GM21360 (cell line): ENCODE data around the gene METTL5.
"Not testable (repeated sequence)": the region's sequence is repeated elsewhere in the genome, so short reads cannot be mapped to it uniquely, and the experiment has no call there.

ENCODE experiments used
- ATAC-seq: cut with Tn5 transposase; IDR thresholded peaks from one replicate; pipeline ENCODE4 v1.9.1; 2021; ENCODE audit warnings: mild to moderate bottlenecking, moderate library complexity; ENCODE audit not compliant: unreplicated experiment

METTL5 gene

DNA sequence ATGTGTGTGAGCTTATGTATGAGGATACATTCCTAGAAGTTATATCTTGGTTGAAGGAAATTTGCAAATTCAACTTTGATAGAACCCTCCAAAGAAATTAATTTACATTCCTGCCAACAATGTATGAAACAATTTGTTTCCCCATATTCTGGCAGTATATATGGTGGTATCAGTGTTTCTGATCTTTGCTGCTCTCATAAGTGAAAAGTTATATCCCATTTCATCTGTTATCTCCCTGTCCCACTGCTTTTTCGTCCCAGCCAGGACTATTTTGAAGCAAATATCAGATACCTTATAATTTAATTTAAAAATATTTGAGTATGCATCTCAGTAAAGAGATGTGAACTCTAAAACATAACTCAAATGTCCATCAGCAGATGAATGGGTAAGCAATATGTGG lies 9.7 kb upstream of the METTL5 start:
- ATAC-seq, result no peak

DNA sequence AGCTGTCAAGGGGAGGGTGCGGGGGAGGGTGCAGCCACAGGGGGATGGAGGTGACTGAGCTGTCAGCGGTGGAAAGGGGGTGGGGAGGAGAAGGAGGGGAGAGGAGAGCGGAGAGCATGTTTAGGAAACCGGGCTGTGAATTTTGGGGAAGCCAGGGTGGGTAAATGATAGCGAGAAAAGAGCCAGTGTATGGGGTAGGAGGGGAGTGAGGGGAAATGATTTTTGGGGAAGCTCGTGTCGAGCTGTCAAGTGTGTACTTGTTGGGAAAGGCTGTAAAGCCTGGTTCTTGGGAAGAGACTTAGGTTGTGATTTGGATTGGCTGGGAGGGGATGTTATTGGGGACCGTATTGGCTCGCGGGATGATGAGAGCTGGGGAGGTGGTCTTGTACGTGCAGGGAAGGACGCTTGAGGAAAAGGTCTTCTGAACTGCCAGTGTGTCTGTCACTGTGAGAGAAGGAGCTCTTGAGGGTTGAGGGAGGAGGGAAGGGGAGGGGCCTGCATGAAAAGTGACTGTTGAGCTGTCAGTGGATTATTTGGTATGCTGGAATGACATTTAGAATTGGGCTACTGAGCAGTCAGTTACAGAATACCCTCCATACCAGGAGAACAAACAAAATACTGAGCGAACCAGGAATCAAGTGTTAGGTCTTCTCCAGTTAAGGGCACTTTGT lies 3.6 kb upstream of the METTL5 start:
- ATAC-seq, result peak; percentile 34

DNA sequence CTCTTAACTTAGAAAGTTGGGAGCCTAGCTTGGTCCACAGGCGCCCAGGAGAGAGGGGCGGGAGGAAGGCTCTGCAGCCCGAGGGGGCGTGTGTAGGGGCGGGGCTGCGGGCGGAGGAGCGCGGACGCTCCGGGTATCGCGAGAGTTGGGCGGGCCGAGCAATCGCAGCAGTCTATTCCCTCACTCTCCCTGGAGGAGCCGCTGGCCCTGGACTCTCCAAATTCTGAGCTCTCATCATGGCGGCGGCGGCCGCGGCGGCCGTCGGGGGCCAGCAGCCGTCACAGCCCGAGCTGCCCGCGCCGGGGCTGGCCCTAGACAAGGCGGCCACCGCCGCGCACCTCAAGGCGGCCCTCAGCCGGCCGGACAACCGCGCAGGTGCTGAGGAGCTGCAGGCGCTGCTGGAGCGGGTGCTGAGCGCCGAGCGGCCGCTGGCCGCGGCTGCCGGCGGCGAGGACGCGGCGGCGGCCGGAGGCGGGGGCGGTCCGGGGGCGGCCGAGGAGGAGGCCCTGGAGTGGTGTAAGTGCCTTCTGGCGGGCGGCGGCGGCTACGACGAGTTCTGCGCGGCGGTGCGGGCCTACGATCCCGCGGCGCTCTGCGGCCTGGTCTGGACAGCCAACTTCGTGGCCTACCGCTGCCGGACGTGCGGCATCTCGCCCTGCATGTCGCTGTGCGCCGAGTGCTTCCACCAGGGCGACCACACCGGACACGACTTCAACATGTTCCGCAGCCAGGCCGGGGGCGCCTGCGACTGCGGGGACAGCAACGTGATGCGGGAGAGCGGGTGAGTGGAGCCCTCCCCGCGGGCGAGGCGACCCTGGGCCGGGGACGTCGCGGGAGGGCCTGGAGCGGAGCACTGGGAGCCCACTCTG lies 2.8 kb upstream of the METTL5 start, which contains the start of gene UBR3:
UBR3 (plus strand) TSS at position 183 of the 869 bp plus-strand sequence; CDS start at position 237, 54 bp downstream.
- ATAC-seq, result peak; percentile 79

DNA sequence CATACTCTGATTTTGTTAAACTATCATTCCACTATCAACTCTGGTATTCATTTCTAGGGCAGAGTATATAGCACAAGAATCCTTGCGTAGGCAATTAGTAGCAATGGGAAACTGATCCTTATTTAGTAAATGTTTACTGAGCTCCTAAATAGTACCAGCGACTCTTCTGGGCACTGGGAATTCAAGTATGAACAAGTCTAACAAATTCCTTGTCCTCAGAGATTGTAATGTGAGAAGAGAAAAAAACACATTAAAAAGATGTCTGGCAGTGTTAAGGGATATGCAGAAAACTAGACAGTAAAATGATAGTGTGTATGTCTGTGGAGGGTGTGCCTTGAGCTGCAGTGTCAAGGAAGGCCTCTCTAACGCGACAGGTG lies 721 bp downstream of the METTL5 start:
- peak; percentile 0 for ATAC-seq

DNA sequence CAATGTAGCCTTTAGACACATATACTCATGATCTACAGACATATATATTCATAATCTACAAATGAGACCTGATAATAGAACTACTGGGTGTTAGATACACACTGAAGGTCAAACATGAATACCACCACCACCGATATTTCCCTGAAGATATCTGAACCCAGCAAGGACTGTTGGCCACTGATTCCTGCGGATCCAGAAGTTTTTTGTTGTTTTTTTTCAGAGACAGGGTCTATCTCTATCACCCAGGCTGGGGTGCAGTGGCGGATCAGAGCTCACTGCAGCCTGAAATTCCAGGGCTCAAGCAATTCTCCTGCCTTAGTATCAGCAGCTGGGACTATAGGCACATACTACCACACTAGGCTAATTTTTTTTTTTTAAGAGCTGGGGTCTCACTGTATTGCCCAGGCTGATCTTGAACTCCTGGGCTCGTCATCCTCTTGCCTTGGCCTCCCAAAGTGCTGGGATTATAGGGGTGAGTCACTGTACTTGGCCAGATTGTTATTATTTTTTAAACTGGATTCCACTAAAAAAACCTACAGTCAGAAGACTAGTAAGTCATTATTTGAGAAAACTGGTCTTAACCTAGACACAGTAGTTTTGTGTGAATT lies 1.8 kb downstream of the METTL5 start:
- no peak for ATAC-seq

DNA sequence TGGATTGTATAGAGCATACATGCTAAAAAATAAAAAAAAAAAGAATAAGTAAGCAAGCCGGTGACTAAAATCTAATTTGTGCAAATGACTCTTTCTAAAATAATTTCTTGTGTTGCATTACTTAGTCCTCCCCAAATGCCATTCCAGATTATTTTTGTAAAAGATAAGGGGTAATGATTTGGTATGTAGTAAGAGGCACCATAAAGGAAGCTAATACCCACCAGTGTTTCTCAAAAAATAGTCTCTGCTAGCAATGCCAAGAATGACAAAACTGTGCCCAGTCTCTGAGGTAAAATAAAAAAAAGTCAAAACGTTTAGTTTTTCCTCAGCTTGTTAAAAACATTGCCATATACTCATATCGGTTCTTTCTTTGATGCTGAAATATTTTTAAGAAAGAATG lies 2.7 kb downstream of the METTL5 start:
- no peak for ATAC-seq

DNA sequence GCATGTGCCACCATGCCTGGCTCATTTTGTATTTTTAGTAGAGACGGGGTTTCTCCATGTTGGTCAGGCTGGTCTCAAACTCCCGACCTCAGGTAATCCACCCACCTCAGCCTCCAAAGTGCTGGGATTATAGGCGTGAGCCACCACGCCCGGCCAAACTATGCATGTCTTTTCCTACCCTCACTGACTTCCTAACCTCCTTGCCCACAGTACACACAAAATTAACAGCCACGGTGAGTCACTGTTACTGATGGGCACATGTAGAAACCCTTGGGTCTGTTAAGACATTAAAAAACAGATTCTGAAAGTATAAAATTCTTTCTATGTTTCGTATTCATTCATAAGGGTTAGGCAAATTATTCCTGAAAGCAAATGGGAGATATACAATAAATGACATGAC lies 4.6 kb downstream of the METTL5 start:
- not testable (repeated sequence) for ATAC-seq

DNA sequence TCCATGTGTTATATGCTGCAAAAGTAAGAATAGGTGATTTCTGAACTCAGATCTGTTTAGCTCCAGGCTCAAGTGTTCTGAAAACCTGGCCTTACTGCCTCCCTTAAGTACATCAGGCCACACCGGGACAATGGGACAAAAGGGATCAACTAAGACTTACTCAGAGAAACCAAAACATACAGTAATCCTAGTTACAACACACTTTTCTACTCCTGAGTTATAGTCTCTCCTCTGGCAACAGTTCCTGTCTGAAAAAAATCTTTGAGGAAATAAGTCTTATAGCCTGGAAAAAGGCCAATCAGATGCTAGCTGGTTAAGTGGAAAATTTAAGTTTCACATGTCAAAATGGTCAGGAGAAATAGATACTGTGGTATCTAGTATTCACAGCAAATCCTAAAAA lies 5.6 kb downstream of the METTL5 start:
- no peak for ATAC-seq

DNA sequence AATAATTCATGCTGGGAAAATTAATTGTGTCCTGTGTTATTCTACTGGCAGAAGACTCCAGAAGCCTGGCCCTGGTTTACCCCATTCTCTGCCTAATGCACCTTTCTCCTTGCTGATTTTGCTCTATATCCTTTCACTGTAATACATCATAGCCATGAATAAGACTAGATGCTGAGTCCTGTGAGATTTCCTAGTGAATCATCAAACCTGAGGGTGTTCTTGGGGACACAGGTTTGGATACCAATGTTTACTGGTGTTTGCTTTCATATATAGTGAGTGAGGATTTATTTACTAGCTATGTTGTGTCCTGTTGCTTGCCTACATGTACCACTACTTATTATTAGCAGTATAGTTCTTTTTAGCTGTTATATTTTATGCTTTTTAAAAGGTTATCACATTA lies 6.5 kb downstream of the METTL5 start:
- no peak for ATAC-seq

DNA sequence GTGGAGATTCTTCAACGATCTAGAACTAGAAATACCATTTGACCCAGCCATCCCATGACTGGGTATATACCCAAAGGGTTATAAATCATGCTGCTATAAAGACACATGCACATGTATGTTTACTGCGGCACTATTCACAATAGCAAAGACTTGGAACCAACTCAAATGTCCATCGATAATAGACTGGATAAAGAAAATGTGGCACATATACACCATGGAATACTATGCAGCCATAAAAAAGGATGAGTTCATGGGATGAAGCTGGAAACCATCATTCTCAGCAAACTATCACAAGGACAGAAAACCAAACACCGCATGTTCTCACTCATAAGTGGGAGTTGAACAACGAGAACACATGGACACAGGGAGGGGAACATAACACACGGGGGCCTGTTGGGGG lies 7.3 kb downstream of the METTL5 start:
- ATAC-seq, result not testable (repeated sequence)

DNA sequence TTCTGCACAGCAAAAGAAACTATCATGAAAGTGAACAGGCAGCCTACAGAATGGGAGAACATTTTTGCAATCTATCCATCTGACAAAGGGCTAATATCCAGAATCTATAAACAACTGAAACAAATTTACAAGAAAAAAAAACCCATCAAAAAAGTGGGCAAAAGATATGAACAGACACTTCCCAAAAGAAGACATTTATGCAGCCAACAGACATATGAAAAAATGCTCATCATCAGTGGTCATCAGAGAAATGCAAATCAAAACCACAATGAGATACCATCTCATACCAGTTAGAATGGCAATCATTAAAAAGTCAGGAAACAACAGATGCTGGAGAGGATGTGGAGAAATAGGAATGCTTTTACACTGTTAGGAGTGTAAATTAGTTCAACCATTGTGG lies 7.7 kb downstream of the METTL5 start:
- ATAC-seq, result not testable (repeated sequence)

DNA sequence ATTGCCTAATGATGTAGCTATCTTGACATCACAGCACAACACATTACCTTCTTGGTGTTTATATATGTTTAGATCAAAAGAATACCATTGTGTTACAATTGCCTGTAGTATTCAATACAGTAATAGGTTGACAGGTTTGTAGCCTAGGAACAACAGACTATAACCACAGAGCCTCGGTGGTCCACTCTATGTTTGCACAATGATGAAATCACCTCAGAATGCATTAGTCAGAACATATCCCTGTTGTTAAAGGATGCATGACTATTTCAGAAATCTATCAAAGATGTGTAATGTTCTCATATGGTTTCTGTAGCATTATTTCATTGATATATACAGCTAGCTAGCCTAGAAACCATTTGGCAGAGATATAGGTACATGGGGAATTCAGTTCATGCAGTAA lies 8.9 kb downstream of the METTL5 start:
- no peak for ATAC-seq

DNA sequence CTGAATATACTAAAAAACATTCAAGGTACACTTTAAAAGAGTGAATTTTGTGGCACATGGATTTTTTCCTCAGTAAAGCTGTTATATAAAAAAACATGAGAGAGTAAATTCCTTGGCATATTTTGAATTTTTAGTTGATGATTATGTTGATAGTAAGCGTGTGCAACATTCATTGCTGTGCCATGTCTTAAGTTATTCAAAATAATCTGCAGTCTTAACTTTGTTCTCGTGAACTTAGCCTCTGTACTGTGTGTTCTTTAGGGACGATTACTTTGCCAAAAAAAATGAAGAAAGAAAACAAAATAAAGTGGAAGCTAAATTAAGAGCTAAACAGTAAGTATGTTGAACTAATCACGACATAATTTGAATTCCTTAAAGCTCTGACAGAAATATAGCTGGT lies 16.5 kb downstream of the METTL5 start:
- ATAC-seq, result no peak

DNA sequence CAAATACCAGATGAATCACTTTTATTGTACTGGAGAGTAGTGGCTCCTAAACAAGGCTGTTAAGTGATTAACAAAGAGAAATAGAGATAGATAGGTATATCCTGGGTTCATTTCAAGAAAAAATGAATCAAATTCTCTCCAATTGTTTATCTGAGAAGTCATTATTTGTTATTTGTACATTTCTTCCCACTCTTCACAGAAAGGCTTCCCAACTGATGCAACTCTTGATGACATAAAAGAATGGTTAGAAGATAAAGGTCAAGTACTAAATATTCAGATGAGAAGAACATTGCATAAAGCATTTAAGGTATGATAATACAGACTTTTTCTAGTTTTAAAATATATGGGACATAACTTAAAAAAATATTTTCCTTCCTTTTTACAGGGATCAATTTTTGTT lies 18.1 kb downstream of the METTL5 start:
- no peak for ATAC-seq

DNA sequence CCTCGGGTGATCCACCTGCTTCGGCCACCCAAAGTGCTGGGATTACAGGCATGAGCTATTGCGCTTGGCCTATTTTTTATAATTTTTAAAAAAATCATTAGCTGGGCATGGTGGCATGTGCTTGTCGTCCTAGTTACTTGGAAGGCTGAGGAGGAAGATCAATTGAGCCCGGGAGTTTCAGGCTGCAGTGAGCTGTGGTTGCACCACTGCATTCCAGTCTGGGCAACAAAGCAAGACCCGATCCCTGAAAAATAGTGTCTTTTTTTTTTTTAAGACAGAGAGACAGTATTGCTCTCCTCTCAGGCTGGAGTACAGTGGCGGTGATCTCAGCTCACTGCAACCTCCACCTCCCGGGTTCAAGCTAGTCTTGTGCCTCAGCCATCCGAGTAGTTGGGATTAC lies 21.2 kb downstream of the METTL5 start:
- ATAC-seq, result no peak

DNA sequence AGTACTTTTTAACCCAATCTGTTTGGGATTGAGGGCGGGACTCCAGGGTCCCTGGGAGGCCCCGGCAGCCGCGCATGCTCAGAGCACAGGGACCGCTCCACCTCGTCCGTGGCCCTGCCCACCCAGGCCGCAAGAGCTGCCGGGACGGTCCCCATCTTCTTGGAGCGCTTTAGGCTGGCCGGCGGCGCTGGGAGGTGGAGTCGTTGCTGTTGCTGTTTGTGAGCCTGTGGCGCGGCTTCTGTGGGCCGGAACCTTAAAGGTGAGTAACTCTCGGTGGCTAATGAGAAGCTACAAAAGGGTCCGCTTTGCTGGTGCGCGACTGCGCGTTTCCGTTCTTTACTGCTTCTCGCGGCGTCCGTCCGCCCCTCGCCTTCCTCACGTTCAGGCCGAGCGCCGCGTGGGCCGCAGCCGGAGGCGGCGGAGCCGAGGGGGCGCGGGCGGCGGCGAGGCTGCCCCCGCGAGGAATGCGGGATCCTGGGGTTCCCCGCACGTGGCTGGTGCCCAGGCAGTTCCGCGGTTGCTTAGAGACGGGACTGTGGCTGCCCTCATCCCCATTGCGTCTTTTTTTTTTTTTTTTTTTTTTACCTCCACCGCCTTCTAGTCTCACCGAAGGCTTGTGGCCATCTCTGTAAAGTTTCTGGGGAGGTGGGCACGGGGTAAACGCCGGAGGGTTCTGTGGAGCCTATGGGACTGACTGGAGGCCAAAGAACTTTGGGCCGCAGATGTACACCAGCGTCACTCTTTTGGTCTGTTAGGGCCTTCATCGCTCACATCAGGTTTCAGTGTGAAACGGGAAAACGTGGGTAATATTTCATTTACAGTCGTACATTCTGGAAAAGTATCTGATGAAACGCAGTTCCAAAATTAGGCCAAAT lies 25.8 kb downstream of the METTL5 start, which contains the start of gene SSB:
SSB (plus strand) TSS at position 154 of the 875 bp plus-strand sequence. CDS start 2,090 bp downstream, outside the sequence.
- peak; percentile 97 for ATAC-seq

DNA sequence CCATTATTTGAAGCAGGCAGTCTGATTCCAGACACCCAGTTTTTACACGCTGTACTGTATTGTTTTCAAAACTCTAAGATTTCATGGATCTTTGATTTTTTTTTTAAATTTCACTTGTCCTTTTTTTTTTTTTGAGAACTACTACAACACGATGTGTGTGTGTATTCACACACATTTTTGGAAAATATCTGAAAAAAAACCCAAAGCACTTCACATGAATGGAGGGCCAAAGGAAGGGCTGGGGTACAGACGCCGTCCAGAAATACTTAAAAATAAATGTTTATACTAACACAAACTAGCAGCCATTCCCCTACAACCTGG lies 26.3 kb downstream of the METTL5 start:
- no peak for ATAC-seq

DNA sequence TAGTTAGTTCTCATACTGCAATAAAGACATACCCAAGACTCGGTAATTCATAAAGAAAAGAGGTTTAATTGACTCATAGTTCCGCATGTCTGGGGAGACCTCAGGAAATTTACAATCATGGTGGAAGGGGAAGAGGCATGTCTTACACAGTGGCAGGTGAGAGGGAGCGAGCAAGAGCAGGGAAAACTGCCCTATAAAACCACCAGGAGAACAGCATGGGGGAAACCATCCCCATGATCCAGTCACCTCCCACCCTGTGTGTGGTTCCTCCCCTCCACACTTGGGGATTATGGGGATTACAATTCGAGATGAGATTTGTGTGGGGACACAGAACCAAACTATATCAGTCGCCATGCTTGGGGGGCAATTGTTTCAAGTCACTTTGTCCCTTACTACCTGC lies 27.1 kb downstream of the METTL5 start:
- ATAC-seq, result no peak

DNA sequence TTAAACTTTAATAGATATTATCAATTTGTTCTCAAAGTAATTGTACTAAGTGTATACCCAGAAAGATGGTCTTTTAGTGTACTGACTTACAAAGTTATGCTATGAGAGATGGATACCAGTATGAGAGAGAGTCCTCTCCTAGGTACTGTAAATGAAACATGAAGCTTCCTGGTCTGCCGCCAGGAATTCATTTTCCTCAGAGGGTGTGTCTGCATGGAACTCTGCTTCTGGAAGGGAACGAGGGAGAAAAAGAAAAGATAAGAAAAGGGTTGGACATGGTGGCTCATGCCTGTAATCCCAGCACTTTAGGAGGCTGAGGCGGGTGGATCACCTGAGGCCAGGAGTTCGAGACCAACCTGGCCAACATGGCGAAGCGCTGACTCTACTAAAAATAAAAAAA lies 28.3 kb downstream of the METTL5 start:
- no peak for ATAC-seq

DNA sequence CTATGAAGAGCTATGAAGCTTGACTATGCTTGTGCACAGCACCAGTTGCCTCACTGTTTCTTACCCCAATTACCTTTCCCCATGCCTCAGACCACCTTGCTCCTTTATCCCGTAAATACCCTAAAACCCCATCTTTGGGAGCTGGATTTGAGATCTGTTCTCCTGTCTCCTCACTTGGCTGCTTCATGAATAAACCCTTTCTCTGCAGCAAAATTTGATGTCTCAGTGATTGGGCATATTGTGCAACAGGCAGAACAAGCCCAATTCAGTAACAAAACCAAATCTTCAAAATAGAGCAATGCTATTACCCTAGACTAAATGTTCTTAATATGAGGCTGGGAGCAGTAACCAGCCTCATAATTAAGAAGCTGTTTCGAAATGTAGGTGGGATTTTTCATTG lies 29.5 kb downstream of the METTL5 start:
- no peak for ATAC-seq

DNA sequence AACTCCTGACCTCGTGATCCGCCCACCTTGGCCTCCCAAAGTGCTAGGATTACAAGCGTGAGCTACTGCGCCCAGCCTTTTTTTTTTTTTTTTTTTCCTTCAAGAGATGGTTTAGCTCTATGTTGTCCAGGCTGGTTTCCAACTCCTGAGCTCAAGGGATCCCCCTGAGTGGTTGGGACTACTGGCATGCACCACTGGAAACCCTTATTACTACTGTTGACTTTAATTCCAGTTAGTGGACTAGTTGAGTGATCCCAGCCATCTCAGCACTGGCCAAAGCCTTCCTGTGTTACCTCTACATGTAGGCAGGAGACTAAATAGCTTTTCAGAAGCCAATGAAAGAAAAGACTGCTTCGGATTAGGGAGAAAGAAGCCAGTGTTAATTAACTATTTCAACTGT lies 34.1 kb downstream of the METTL5 start:
- no peak for ATAC-seq
